Large intestine (tissue), 3 donors: ENCODE data around the gene GCSAM. TPM values are rescaled to one million over a fixed set of nuclear protein-coding genes. Genes with fewer than 3 reads are reported as not detected.
A peak's percentile ranks its signal among the peaks of the same experiment; 100 is the strongest.

Experiments
- DNase-seq, 2 donors: peaks; one replicate each; pipeline versions ENCODE4 v3.0.0 to v3.0.0-alpha.2; 2013
- H3K27ac ChIP-seq: one replicate; pipeline ENCODE4 v1.5.1; 2013; ENCODE audit warnings: low read length
- H3K27me3 ChIP-seq: 2 replicates; pipeline ENCODE4 v1.6.1; 2013; ENCODE audit warnings: low read length; ENCODE audit not compliant: control insufficient read depth, insufficient read depth
- H3K36me3 ChIP-seq: 2 replicates; pipeline ENCODE4 v1.6.1; 2013; ENCODE audit warnings: low read length; ENCODE audit not compliant: control insufficient read depth, insufficient read depth
- H3K4me1 ChIP-seq: one replicate; pipeline ENCODE4 v1.6.1; 2013; ENCODE audit warnings: low read length; ENCODE audit not compliant: control insufficient read depth, insufficient read depth
- H3K4me3 ChIP-seq: one replicate; pipeline ENCODE4 v1.5.1; 2013; ENCODE audit warnings: low read length
- H3K9me3 ChIP-seq: one replicate; pipeline ENCODE4 v1.6.1; 2013; ENCODE audit warnings: mild to moderate bottlenecking, low read depth, low read length, moderate library complexity; ENCODE audit not compliant: control insufficient read depth
- WGBS: methylation state at CpG from one replicate; pipeline ENCODE4 v1.1.5; 2013; ENCODE audit warnings: low lambda C conversion rate; ENCODE audit not compliant: insufficient coverage; 5-methylcytosine and 5-hydroxymethylcytosine counted together
- polyA plus RNA-seq: library from polyadenylated mRNA; unstranded; fragments of 120-200 nt; gene quantifications from one replicate; pipeline ENCODE4 v1.2.1, GENCODE V29; 2013

Gene GCSAM
- polyA plus RNA-seq, 1 donor = 3.7 TPM

GRCh38 chr3:112087746-112088145 is 45.3 kb downstream of the GCSAM start:
- H3K27ac ChIP-seq = no peak overlapping the region
- WGBS = no CpG with 5 or more reads among the region's 5 CpGs
- H3K4me3 ChIP-seq = peak overlapping the region; percentile 4
- no peaks in the 10 kb centered on the region for H3K9me3 ChIP-seq
- no peak for DNase-seq
- H3K36me3 ChIP-seq = no peaks in the 10 kb centered on the region
- H3K27me3 ChIP-seq = peaks cover 2% of the 10 kb centered on the region
- H3K4me1 ChIP-seq = peaks cover 35% of the 10 kb centered on the region

- 48% methylated on average over 2 of the region's 14 CpGs for WGBS
- Histone ChIP-seq H3K4me3 (peak overlapping the region; percentile 52), H3K27ac (peak overlapping the region; percentile 93), H3K4me1 (peaks cover 35% of the 10 kb centered on the region), H3K36me3 (no peaks in the 10 kb centered on the region), H3K9me3 (no peaks in the 10 kb centered on the region), H3K27me3 (peaks cover 2% of the 10 kb centered on the region)
- DNase-seq = no peak
Observed at GRCh38 chr3:112086875-112087524, 46.0 kb downstream of the GCSAM start.

- no peaks in the 10 kb centered on the region for H3K36me3 ChIP-seq
- WGBS = no CpG with 5 or more reads among the region's 67 CpGs
- H3K27ac ChIP-seq = peak within 1 kb of the TSS; percentile 93
- H3K4me1 ChIP-seq = peaks cover 33% of the 10 kb centered on the region
- H3K27me3 ChIP-seq = peaks cover 2% of the 10 kb centered on the region
- no peaks in the 10 kb centered on the region for H3K9me3 ChIP-seq
- peak within 1 kb of the TSS; percentile 52 for H3K4me3 ChIP-seq
- DNase-seq = peak; percentile 85 to 95
Observed at GRCh38 chr3:112086076-112086854, 46.8 kb downstream of the GCSAM start, which contains the start of gene C3orf52. C3orf52 (plus strand) TSS chr3:112086389; CDS start chr3:112086408, 19 bp downstream.

GRCh38 chr3:112085735-112086075 is 47.3 kb downstream of the GCSAM start:
- H3K27ac ChIP-seq = peak overlapping the region; percentile 93
- peak in 1 of 2 donors; percentile 64 for DNase-seq
- H3K4me1 ChIP-seq = peaks cover 27% of the 10 kb centered on the region
- H3K36me3 ChIP-seq = no peaks in the 10 kb centered on the region
- no peaks in the 10 kb centered on the region for H3K9me3 ChIP-seq
- H3K4me3 ChIP-seq = peak overlapping the region; percentile 52
- WGBS = no CpG with 5 or more reads among the region's 12 CpGs
- peaks cover 2% of the 10 kb centered on the region for H3K27me3 ChIP-seq

GRCh38 chr3:112084980-112085705 is 47.9 kb downstream of the GCSAM start:
- peak overlapping the region; percentile 93 for H3K27ac ChIP-seq
- WGBS = no CpG with 5 or more reads among the region's 7 CpGs
- no peaks in the 10 kb centered on the region for H3K9me3 ChIP-seq
- H3K4me3 ChIP-seq = no peak overlapping the region
- DNase-seq = peak; percentile 96 to 99
- H3K36me3 ChIP-seq = no peaks in the 10 kb centered on the region
- H3K4me1 ChIP-seq = peaks cover 22% of the 10 kb centered on the region
- peaks cover 2% of the 10 kb centered on the region for H3K27me3 ChIP-seq

- Histone ChIP-seq H3K4me3 (no peak overlapping the region), H3K27ac (no peak overlapping the region), H3K36me3 (no peaks in the 10 kb centered on the region), H3K4me1 (peaks cover 18% of the 10 kb centered on the region), H3K9me3 (no peaks in the 10 kb centered on the region), H3K27me3 (peaks cover 2% of the 10 kb centered on the region)
- WGBS = no CpG with 5 or more reads among the region's 4 CpGs
- no peak for DNase-seq
Observed at GRCh38 chr3:112083239-112083638, 49.8 kb downstream of the GCSAM start.

GRCh38 chr3:112078125-112079083 is 54.6 kb downstream of the GCSAM start:
- no peak overlapping the region for H3K27ac ChIP-seq
- DNase-seq = no peak
- no peaks in the 10 kb centered on the region for H3K27me3 ChIP-seq
- H3K36me3 ChIP-seq = no peaks in the 10 kb centered on the region
- peaks cover 15% of the 10 kb centered on the region for H3K4me1 ChIP-seq
- 0% methylated on average over 1 of the region's 10 CpGs for WGBS
- no peaks in the 10 kb centered on the region for H3K9me3 ChIP-seq
- no peak overlapping the region for H3K4me3 ChIP-seq

GRCh38 chr3:112074616-112075497 is 58.2 kb downstream of the GCSAM start:
- H3K4me3 ChIP-seq = peak overlapping the region; percentile 14
- H3K36me3 ChIP-seq = no peaks in the 10 kb centered on the region
- no peaks in the 10 kb centered on the region for H3K27me3 ChIP-seq
- peak; percentile 93 to 97 for DNase-seq
- H3K9me3 ChIP-seq = no peaks in the 10 kb centered on the region
- H3K4me1 ChIP-seq = peaks cover 15% of the 10 kb centered on the region
- H3K27ac ChIP-seq = peak overlapping the region; percentile 93
- 0% methylated on average over 1 of the region's 6 CpGs for WGBS

GRCh38 chr3:112074006-112074405 is 59.0 kb downstream of the GCSAM start:
- no CpG with 5 or more reads among the region's 2 CpGs for WGBS
- peak overlapping the region; percentile 93 for H3K27ac ChIP-seq

More at GRCh38 chr3:112074006-112074405, 59.0 kb downstream of the GCSAM start:
- Histone ChIP-seq H3K9me3 (no peaks in the 10 kb centered on the region), H3K36me3 (no peaks in the 10 kb centered on the region), H3K27me3 (no peaks in the 10 kb centered on the region), H3K4me3 (no peak overlapping the region), H3K4me1 (peaks cover 15% of the 10 kb centered on the region)
- DNase-seq = no peak
